SK-N-MC (cell line): Measurements from ENCODE around the gene CA10.

Source experiments
- EZH2 ChIP-seq: fragments of 200-600 bp; sonication (generic); IDR thresholded peaks from one replicate; pipeline ENCODE4 v1.6.1; 2017; ENCODE audit warnings: antibody characterized with exemption
- POLR2AphosphoS5 ChIP-seq: IDR thresholded peaks from 2 replicates; pipeline ENCODE4 v1.6.1; 2012; ENCODE audit warnings: mild to moderate bottlenecking, low read depth, low read length, borderline replicate concordance

DNA sequence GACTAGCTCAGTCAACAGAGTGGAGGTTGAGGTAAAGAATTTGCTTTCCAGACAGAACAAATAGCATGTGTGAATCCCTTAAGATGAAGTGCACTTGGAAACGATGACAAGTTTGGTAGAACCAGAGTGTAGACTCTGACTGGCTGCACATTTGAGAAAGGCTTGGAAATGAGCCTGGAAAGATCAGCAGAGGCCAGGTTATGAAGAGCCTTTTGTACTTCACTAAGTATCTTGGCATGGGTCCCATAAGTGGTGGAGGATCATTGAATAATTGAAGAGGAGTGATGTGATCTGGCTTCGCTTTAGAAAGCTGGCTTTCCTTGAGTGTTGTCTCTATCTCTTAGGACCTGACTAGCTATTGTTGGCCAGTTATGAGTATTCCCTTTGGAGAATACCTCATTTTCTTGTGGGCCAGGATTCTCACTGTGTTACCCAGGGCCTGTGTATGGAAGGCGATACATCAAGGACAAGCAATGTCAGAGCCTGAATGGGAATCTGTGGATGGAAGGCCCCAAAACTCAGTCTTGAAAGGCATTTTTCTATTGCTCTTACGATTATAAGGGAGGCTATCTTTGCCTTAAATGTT lies 568.4 kb downstream of the CA10 start:
- TF ChIP-seq EZH2 = no peak
- no peak for TF ChIP-seq POLR2AphosphoS5
